ENCODE data around the gene IGFALS.

IGFALS gene

GRCh38 chr16:1767116-1767994 is 26.1 kb downstream of the IGFALS start:
- TF ChIP-seq, protein P1, sequence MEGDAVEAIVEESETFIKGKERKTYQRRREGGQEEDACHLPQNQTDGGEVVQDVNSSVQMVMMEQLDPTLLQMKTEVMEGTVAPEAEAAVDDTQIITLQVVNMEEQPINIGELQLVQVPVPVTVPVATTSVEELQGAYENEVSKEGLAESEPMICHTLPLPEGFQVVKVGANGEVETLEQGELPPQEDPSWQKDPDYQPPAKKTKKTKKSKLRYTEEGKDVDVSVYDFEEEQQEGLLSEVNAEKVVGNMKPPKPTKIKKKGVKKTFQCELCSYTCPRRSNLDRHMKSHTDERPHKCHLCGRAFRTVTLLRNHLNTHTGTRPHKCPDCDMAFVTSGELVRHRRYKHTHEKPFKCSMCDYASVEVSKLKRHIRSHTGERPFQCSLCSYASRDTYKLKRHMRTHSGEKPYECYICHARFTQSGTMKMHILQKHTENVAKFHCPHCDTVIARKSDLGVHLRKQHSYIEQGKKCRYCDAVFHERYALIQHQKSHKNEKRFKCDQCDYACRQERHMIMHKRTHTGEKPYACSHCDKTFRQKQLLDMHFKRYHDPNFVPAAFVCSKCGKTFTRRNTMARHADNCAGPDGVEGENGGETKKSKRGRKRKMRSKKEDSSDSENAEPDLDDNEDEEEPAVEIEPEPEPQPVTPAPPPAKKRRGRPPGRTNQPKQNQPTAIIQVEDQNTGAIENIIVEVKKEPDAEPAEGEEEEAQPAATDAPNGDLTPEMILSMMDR (IDR thresholded peaks at IDR 0.05; ENCODE audit: low read depth, low read length): no peak
- H3K4me3 ChIP-seq (ENCODE audit: low read depth, low read length): no peak overlapping the region

GRCh38 chr16:1766701-1767100 is 26.8 kb downstream of the IGFALS start:
- H3K4me3 ChIP-seq (ENCODE audit: low read depth, low read length): no peak overlapping the region
- TF ChIP-seq, protein P1 (IDR thresholded peaks at IDR 0.05; ENCODE audit: low read depth, low read length): no peak

DNA sequence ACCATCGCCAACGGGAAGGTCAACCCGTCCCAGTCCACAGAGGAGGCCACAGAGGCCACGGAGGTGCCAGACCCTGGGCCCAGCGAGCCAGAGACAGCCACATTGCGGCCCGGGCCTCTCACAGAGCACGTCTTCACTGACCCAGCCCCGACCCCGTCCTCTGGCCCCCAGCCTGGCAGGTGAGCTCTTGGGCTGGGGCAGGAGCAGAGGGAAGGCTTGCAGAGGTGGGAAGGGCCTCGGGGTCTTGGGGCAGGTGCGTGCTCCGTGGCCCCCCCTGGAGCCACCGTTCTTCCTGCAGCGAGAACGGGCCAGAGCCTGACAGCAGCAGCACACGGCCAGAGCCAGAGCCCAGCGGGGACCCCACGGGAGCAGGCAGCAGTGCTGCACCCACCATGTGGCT is 27.3 kb downstream of the IGFALS start:
- TF ChIP-seq, protein P1 (IDR thresholded peaks at IDR 0.05; ENCODE audit: low read depth, low read length): no peak

DNA sequence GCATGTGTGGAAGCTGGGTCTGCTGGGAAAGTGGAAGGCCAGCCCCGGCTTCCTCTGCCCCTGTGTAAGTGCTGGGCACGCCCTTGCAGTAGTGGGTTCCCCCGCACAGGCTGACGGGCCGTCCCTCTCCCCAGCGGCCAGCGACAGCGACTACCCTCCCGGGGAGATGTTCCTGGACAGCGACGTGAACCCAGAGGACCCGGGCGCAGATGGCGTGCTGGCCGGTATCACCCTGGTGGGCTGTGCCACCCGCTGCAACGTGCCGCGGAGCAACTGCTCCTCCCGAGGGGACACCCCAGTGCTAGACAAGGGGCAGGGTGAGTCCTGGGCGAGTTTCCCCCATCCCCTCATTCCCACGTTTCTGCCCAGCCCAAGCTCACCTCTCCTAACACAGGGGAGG is 27.7 kb downstream of the IGFALS start:
- TF ChIP-seq, protein P1 (IDR thresholded peaks at IDR 0.05; ENCODE audit: low read depth, low read length): no peak
- H3K4me3 ChIP-seq (ENCODE audit: low read depth, low read length): no peak overlapping the region

More for the DNA sequence above, 27.3 kb downstream of the IGFALS start:
- H3K4me3 ChIP-seq (ENCODE audit: low read depth, low read length): no peak overlapping the region

DNA sequence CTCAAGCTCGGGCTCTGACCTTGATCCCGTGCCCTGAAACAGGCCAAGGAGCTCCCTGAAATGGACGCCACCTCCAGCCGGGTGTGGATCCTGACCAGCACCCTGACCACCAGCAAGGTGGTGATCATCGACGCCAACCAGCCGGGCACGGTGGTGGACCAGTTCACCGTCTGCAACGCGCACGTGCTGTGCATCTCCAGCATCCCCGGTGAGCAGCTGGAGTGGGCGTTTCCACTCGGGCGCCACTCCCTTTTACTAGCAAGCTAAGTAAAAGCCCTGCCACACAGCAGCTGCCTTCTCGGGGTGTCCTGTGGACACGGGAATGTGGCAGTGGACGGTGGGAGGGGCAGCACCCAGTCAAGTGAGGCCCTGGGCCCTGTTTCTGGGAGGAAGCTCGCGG is 28.5 kb downstream of the IGFALS start:
- TF ChIP-seq, protein P1 (IDR thresholded peaks at IDR 0.05; ENCODE audit: low read depth, low read length): no peak

GRCh38 chr16:1763521-1764511 is 29.7 kb downstream of the IGFALS start:
- H3K4me3 ChIP-seq (ENCODE audit: low read depth, low read length): no peak overlapping the region
- TF ChIP-seq, protein P1 (IDR thresholded peaks at IDR 0.05; ENCODE audit: low read depth, low read length): 0 out of 2 replicates have a peak, but pooled peaks have one; percentile 8

More for the DNA sequence above, 28.5 kb downstream of the IGFALS start:
- no peak overlapping the region for H3K4me3 ChIP-seq (ENCODE audit: low read depth, low read length)
